ENCODE measurements around the gene TEX28.
"Not testable (repeated sequence)": the region's sequence is repeated elsewhere in the genome, so short reads cannot be mapped to it uniquely, and the experiment has no call there.

TEX28 gene, protein sequence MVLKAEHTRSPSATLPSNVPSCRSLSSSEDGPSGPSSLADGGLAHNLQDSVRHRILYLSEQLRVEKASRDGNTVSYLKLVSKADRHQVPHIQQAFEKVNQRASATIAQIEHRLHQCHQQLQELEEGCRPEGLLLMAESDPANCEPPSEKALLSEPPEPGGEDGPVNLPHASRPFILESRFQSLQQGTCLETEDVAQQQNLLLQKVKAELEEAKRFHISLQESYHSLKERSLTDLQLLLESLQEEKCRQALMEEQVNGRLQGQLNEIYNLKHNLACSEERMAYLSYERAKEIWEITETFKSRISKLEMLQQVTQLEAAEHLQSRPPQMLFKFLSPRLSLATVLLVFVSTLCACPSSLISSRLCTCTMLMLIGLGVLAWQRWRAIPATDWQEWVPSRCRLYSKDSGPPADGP

DNA sequence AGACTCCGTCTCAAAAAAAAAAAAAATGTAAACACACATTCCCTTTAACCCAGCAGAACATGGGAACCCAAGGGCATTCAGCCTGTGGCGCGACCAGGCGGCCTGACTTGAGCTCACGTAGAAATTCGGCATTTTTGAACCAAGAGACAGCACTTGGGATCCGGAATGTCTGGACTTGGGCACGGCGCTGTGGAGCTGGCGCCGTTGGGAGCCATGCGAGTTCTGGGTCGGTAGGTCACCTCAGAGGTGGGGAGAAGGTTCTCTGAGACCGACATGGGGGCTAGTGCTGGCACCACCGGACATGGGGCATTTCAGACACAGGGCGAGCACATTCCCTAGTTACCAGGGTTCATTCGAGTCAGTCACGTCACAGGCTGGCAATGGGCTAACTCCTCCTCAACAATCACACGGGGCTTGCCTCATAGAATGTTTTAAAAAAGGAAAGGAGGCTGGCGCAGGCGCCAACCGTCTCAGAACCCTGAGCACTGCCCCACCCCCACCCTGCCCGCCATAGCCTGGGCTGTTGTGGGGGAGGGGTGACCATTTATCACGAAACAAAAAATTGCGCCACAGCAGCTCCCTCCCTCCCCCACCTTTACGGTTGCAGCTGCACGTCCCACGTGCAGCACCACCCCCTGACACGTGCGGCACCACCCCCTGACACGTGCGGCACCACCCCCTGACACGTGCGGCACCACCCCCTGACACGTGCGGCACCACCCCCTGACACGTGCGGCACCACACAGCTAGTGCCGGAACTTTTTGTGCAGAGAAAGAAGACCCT lies at the start of gene TEX28:
TEX28 (minus strand) TSS at position 334 of the 784 bp plus-strand sequence. CDS start 3,007 bp downstream, outside the sequence.
- in situ Hi-C loops (cut with MboI; ENCODE audit: low pct_unique_long_range_greater_than_20kb, low sequenced_read_pairs, unreplicated experiment): no loop called here
- TF ChIP-seq, protein P1, sequence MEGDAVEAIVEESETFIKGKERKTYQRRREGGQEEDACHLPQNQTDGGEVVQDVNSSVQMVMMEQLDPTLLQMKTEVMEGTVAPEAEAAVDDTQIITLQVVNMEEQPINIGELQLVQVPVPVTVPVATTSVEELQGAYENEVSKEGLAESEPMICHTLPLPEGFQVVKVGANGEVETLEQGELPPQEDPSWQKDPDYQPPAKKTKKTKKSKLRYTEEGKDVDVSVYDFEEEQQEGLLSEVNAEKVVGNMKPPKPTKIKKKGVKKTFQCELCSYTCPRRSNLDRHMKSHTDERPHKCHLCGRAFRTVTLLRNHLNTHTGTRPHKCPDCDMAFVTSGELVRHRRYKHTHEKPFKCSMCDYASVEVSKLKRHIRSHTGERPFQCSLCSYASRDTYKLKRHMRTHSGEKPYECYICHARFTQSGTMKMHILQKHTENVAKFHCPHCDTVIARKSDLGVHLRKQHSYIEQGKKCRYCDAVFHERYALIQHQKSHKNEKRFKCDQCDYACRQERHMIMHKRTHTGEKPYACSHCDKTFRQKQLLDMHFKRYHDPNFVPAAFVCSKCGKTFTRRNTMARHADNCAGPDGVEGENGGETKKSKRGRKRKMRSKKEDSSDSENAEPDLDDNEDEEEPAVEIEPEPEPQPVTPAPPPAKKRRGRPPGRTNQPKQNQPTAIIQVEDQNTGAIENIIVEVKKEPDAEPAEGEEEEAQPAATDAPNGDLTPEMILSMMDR (IDR thresholded peaks at IDR 0.05; ENCODE audit: extremely low read depth, insufficient read depth, missing control alignments): no peak
- no peak for DNase-seq (ENCODE audit: low spot score)

DNA sequence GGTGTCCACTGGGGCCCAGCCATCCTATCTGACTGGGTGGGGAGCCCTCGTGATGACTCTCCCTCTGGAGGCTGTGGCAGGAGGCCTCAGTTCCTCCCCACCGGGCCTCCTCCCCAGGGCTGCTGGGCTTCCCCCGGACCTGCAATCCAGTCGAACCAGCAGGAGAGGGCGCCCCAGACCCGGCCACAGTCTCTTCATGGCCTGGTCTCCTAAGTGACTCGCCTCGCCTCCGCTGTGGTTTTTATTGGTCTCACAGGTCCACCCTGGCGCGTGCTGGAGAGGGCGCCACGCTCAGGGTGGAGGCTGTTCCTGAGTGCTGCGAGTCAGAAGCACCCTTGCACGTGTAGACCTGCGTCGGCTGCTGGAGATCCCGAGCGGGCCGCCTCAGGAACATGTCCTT lies 48.7 kb upstream of the TEX28 start:
- in situ Hi-C loops (cut with MboI; ENCODE audit: low pct_unique_long_range_greater_than_20kb, low sequenced_read_pairs, unreplicated experiment): not testable (repeated sequence)

DNA sequence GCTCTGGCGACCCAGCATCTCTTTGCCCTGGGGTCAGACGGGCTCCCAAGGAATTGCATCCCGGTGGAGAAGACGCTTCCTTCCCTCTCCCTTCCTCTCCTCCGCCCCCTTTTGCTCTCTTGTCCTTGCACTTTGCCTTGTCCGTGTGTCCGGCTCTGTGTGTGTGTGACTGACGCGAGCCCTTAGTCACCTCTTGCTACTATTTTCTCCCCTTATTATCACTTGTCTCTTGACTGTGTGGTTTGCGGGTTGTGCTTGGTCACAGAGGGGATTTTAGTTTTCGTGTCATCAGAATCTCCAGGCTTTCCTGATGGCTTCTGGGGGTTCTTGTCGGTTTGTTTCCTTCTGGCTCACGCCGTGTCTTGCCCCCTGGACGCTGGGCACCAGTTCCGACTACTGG lies 48.1 kb upstream of the TEX28 start:
- DNase-seq (ENCODE audit: low spot score); in situ Hi-C loops (cut with MboI; ENCODE audit: low pct_unique_long_range_greater_than_20kb, low sequenced_read_pairs, unreplicated experiment): not testable (repeated sequence)

More for the DNA sequence above, 48.7 kb upstream of the TEX28 start:
- DNase-seq (ENCODE audit: low spot score): not testable (repeated sequence)

DNA sequence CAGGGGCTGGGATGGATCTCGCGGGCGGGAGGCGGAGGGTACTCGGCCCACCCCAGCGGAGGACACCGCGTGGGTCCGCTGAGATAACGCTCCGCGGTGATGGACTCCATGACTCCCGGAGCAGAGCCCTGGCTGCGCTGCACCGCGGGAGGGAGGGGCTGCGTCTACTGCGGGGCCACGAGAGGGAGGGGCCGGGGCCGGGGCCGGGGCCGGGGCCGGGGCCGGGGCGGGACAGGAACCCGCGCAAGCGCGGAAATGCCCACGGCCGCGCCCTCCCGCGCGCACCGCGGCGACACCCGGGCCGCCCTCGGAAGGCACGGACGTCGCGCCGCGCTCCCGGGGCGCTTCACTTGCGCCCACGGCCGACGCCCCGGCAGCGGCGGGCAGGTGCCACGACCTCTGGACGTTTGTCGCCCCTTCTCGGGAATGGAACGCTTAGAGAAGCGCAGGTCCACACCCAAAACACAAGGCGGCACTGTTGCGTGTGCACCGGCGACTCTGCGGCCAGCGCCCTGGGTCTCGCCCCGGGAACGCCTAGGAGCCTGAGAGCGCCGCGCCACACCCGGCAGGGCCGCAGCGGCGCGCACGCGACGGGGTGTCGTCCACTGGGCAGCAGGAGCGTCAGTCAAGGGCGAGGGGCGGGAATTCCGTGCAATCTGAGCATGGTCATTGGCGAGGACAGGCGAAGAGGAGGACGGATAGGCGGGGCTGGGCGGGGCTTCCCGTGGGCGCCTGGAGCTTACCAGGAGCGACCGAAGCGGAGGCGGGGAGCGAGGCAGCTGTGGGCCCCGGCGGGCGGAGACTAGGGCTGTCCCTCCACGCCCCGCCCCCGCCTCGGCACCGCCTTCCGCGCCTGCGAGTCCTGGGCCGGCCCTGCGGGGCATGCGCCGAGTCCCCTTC lies 46.7 kb upstream of the TEX28 start:
- in situ Hi-C loops (cut with MboI; ENCODE audit: low pct_unique_long_range_greater_than_20kb, low sequenced_read_pairs, unreplicated experiment); DNase-seq (ENCODE audit: low spot score): not testable (repeated sequence)

DNA sequence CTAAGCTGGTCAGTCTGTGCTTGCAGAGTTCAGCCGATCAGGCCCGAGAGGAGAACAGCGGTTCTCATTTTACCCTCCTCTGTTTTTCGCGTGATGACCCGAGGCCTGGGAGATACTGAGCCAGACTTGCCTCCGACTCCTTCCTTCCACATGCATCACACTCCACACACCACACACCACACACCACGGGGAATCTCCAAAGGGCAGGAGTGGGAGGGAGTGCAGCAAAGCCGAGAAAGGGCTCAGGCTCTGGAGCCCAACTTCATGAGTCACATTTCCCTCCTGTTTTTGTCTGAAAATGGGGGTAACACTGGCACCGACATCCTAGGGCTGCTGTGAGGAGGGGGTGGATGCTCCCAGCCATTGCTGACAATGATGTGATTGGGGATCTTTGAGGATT lies 39.6 kb upstream of the TEX28 start:
- no peak for DNase-seq (ENCODE audit: low spot score)
- TF ChIP-seq, protein P1 (IDR thresholded peaks at IDR 0.05; ENCODE audit: extremely low read depth, insufficient read depth, missing control alignments): no peak
- in situ Hi-C loops (cut with MboI; ENCODE audit: low pct_unique_long_range_greater_than_20kb, low sequenced_read_pairs, unreplicated experiment): no loop called here

DNA sequence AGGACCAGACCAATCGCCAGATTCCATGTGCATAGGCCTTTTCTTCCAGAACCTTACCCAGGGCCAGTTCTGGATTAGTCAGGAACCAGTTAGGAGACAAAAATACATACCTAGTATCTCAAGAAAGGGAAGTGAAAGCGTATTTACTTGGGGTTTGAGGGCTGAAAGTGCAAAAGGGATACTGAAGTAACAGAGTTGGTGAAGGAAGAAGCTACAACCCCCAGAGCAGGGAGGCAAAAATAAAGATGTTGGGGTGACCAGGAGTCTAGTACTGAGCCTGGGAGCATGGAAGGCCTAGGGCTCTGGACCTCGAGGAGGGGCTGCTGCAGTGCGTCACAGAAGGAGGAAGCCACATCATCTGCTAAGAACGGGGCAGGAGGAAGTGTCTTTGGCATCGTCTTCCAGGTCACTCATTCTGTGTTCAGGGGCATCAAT lies 38.9 kb upstream of the TEX28 start:
- TF ChIP-seq, protein P1 (IDR thresholded peaks at IDR 0.05; ENCODE audit: extremely low read depth, insufficient read depth, missing control alignments): no peak
- in situ Hi-C loops (cut with MboI; ENCODE audit: low pct_unique_long_range_greater_than_20kb, low sequenced_read_pairs, unreplicated experiment): no loop called here
- DNase-seq (ENCODE audit: low spot score): peak; percentile 45

DNA sequence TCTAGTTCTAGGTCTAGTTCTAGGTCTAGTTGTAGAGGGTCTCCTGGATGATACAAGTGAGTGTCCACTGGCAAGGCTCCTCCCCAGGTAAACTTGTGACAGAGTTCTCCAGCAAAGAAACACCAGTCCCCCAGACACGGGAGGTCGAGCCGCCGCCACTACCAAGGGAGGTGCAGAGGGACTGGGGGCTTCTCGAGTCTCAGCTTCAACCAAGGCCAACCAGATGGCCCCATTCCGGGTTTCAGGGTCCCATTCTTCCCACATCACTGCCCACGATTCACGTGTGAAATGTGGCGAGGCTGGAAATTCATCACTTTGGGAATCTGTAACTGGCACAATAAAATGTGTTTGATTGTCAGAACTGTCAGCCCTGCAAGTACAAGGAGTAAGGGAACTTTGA lies 38.2 kb upstream of the TEX28 start:
- TF ChIP-seq, protein P1 (IDR thresholded peaks at IDR 0.05; ENCODE audit: extremely low read depth, insufficient read depth, missing control alignments): no peak
- DNase-seq (ENCODE audit: low spot score): no peak
- in situ Hi-C loops (cut with MboI; ENCODE audit: low pct_unique_long_range_greater_than_20kb, low sequenced_read_pairs, unreplicated experiment): no loop called here

Data from GM13977 (cell line).